A549 (cell line): ENCODE data around the gene IFTAP. TPM values are rescaled to one million over a fixed set of nuclear protein-coding genes. Genes with fewer than 3 reads are reported as not detected.

ENCODE experiments used
- ATAC-seq, 2 experiments: fragments of 200-7000 bp in 1 of 2; fragments of >200 bp in 1 of 2; cut with Nextera tagmentation in 1 of 2; cut with Tn5 transposase in 1 of 2; 3 replicates each; pipeline versions ENCODE4 v1.8.0 to v1.9.1; 2018 to 2020; ENCODE audit warnings: mild to moderate bottlenecking in 1 of 2, moderate library complexity in 1 of 2
- CTCF ChIA-PET: fragments of 300-600 bp; sonication (Branson Sonifier 250); formaldehyde crosslinking; extraction: SDS; loops from one replicate; lab custom pipeline; 2021; ENCODE audit warnings: antibody characterized with exemption, inconsistent platforms; lab: Yijun Ruan, JAX
- POLR2A ChIA-PET: fragments of 350-600 bp; formaldehyde crosslinking; extraction: SDS; loops from one replicate; lab custom pipeline; 2021; ENCODE audit warnings: antibody characterized with exemption, inconsistent platforms; lab: Yijun Ruan, JAX
- DNase-seq, 2 experiments: peaks; one replicate each; pipeline versions ENCODE4 v3.0.0 to v3.0.0-alpha.2; 2011 to 2016; ENCODE audit warnings: low read depth in 1 of 2, low spot score in 1 of 2
- FAIRE-seq: peaks from 2 replicates; lab custom pipeline; 2011; peaks lifted over from hg19 to GRCh38; lab: Jason Lieb, UNC
- H3K27ac ChIP-seq, 2 experiments: fragments of >200 bp; sonication (Bioruptor Twin); formaldehyde crosslinking; 3 replicates each; pipeline ENCODE4 v1.5.1; 2016 to 2017
- H3K4me1 ChIP-seq: fragments of >200 bp; sonication (Bioruptor Twin); formaldehyde crosslinking; 3 replicates; pipeline ENCODE4 v1.6.1; 2016
- H3K4me2 ChIP-seq: fragments of >200 bp; sonication (Bioruptor Twin); formaldehyde crosslinking; 3 replicates; pipeline ENCODE4 v1.6.1; 2016
- H3K4me3 ChIP-seq: fragments of >200 bp; sonication (Bioruptor Twin); formaldehyde crosslinking; 3 replicates; pipeline ENCODE4 v1.5.1; 2016
- H3K9me3 ChIP-seq: fragments of >200 bp; sonication (Bioruptor Twin); formaldehyde crosslinking; 3 replicates; pipeline ENCODE4 v1.6.1; 2016
- ATOH8 ChIP-seq: fragments of 250-450 bp; sonication (Bioruptor Pico); IDR thresholded peaks from 2 replicates; pipeline ENCODE4 v1.5.0; 2020; ENCODE audit warnings: low read depth, mild to moderate bottlenecking, moderate library complexity
- CHD2 ChIP-seq: fragments of 150-350 bp; IDR thresholded peaks from 2 replicates; pipeline ENCODE4 v1.6.1; 2014; ENCODE audit warnings: low read length; ENCODE audit not compliant: partially characterized antibody
- CHD4 ChIP-seq: fragments of 200-600 bp; sonication (generic); IDR thresholded peaks from 2 replicates; pipeline ENCODE4 v1.6.1; 2016; ENCODE audit warnings: antibody characterized with exemption, mild to moderate bottlenecking, borderline replicate concordance
- CTCF ChIP-seq: fragments of >200 bp; sonication (Bioruptor Twin); formaldehyde crosslinking; IDR thresholded peaks from 3 replicates; pipeline ENCODE4 v1.5.1; 2016
- E2F6 ChIP-seq: IDR thresholded peaks from 2 replicates; pipeline ENCODE4 v1.6.1; 2012; ENCODE audit warnings: low read depth, borderline replicate concordance
- FOSB ChIP-seq: fragments of 250-450 bp; sonication (Bioruptor Pico); IDR thresholded peaks from 2 replicates; pipeline ENCODE4 v1.5.0; 2020; ENCODE audit warnings: mild to moderate bottlenecking, moderate library complexity
- FOXS1 ChIP-seq: fragments of 250-450 bp; sonication (Bioruptor Pico); IDR thresholded peaks from 2 replicates; pipeline ENCODE4 v1.5.0; 2020; ENCODE audit warnings: mild to moderate bottlenecking, moderate library complexity
- HDAC2 ChIP-seq: fragments of 200-600 bp; sonication (generic); IDR thresholded peaks from 2 replicates; pipeline ENCODE4 v1.6.1; 2016
- HES2 ChIP-seq: fragments of >200 bp; sonication (Bioruptor Twin); formaldehyde crosslinking; IDR thresholded peaks from 2 replicates; pipeline ENCODE4 v1.6.1; 2016
- HMGXB4 ChIP-seq: fragments of 250-450 bp; sonication (Bioruptor Pico); IDR thresholded peaks from 2 replicates; pipeline ENCODE4 v1.5.0; 2021; ENCODE audit warnings: mild to moderate bottlenecking, moderate library complexity, borderline replicate concordance
- HOXA7 ChIP-seq: fragments of 250-450 bp; sonication (Bioruptor Pico); IDR thresholded peaks from 2 replicates; pipeline ENCODE4 v1.5.0; 2020; ENCODE audit warnings: mild to moderate bottlenecking, moderate library complexity
- JUNB ChIP-seq: fragments of >200 bp; sonication (Bioruptor Twin); formaldehyde crosslinking; IDR thresholded peaks from 2 replicates; pipeline ENCODE4 v1.6.1; 2016
- KDM1A ChIP-seq: fragments of 200-600 bp; sonication (generic); IDR thresholded peaks from 2 replicates; pipeline ENCODE4 v1.6.1; 2016; ENCODE audit warnings: low read depth, mild to moderate bottlenecking
- MAZ ChIP-seq: fragments of 150-350 bp; IDR thresholded peaks from 2 replicates; pipeline ENCODE4 v1.6.1; 2014; ENCODE audit warnings: antibody characterized with exemption, low read depth, low read length, borderline replicate concordance
- NFE2L2 ChIP-seq: fragments of 150-350 bp; conservative IDR thresholded peaks from 2 replicates; pipeline ENCODE4 v1.6.1; 2014; ENCODE audit warnings: low read length
- PHF8 ChIP-seq: fragments of 200-600 bp; sonication (generic); IDR thresholded peaks from 2 replicates; pipeline ENCODE4 v1.6.1; 2016; ENCODE audit warnings: low read depth, mild to moderate bottlenecking, antibody characterized with exemption, moderate library complexity, borderline replicate concordance
- RAD21 ChIP-seq, 2 experiments: fragments of >200 bp in 1 of 2; sonication (Bioruptor Twin) in 1 of 2; formaldehyde crosslinking in 1 of 2; IDR thresholded peaks in 1 of 2; conservative IDR thresholded peaks in 1 of 2; 2 replicates in 1 of 2; 3 replicates in 1 of 2; pipeline ENCODE4 v1.6.1; 2012 to 2018; ENCODE audit warnings: inconsistent platforms in 1 of 2
- RCOR1 ChIP-seq: fragments of 150-350 bp; IDR thresholded peaks from 2 replicates; pipeline ENCODE4 v1.6.1; 2014; ENCODE audit warnings: antibody characterized with exemption, low read length, low read depth
- SREBF2 ChIP-seq: fragments of 450-650 bp; IDR thresholded peaks from 2 replicates; pipeline ENCODE4 v1.6.1; 2014; ENCODE audit warnings: mild to moderate bottlenecking, moderate library complexity
- TFCP2L1 ChIP-seq: fragments of 250-450 bp; sonication (Bioruptor Pico); IDR thresholded peaks from 2 replicates; pipeline ENCODE4 v1.5.0; 2021; ENCODE audit warnings: mild to moderate bottlenecking
- TP53 ChIP-seq: fragments of 250-450 bp; sonication (Bioruptor Pico); IDR thresholded peaks from 2 replicates; pipeline ENCODE4 v1.5.0; 2021; ENCODE audit warnings: mild to moderate bottlenecking, moderate library complexity
- ZC3H11A ChIP-seq: fragments of 450-650 bp; IDR thresholded peaks from 2 replicates; pipeline ENCODE4 v1.6.1; 2014; ENCODE audit warnings: antibody characterized with exemption, mild to moderate bottlenecking
- ZSCAN20 ChIP-seq: fragments of 250-450 bp; sonication (Bioruptor Pico); IDR thresholded peaks from 2 replicates; pipeline ENCODE4 v1.8.0; 2022; ENCODE audit warnings: mild to moderate bottlenecking, moderate library complexity
- WGBS: methylation state at CpG from one replicate; pipeline ENCODE4 v1.1.6; 2017; ENCODE audit errors: missing lambda C conversion rate; 5-methylcytosine and 5-hydroxymethylcytosine counted together
- polyA plus RNA-seq, 4 experiments: library from polyadenylated mRNA; depleted of rRNA in 3 of 4; stranded (reverse); fragments of >200 nt; fragmentation: RNase III in 1 of 4; extraction: RNeasy Plus Mini Kit Qiagen cat#74134 plus additional on column Dnase treatment in 1 of 4; gene quantifications; 2 replicates in 3 of 4; 3 replicates in 1 of 4; pipeline ENCODE4 v1.2.3, GENCODE V29; 2011 to 2017

IFTAP gene
- polyA plus RNA-seq, 2 of the 4 experiments (the other 2 are of a cell fraction), result 34.7 to 52.4 TPM

GRCh38 chr11:36684840-36685801 is 90.8 kb downstream of the IFTAP start:
- Histone ChIP-seq H3K27ac (no peak overlapping the region), H3K4me3 (no peak overlapping the region)
- ATAC-seq, result no peak
- CTCF ChIA-PET, result interaction anchor here (0.8 to 1.3 kb wide), 3 partner anchors 13 to 62 kb away, joined by 3 to 9 read pairs (median 4); no protein-coding TSS in a partner anchor
- 17% methylated on average over 12 of the region's 12 CpGs for WGBS
- no peak for TF ChIP-seq JUNB
- TF ChIP-seq ATOH8 (CRISPR knock-in tag), result no peak
- no peak for TF ChIP-seq MAZ
- no peak for TF ChIP-seq TFCP2L1 (CRISPR knock-in tag)
- TF ChIP-seq CHD2, result no peak
- no peak for TF ChIP-seq ZC3H11A
- no peak for TF ChIP-seq HDAC2
- TF ChIP-seq NFE2L2, result no peak
- TF ChIP-seq FOXS1, result no peak
- TF ChIP-seq CTCF, result no peak
- no peak for TF ChIP-seq FOSB (CRISPR knock-in tag)
- TF ChIP-seq ZSCAN20, result no peak
- TF ChIP-seq, all 56 proteins: peak for 0
- H3K4me2 ChIP-seq, result no peak overlapping the region
- no peak for DNase-seq
- no peaks in the 10 kb centered on the region for H3K9me3 ChIP-seq
- no peak for FAIRE-seq
- POLR2A ChIA-PET, result no interaction called here
- no peaks in the 10 kb centered on the region for H3K4me1 ChIP-seq

- no peak for FAIRE-seq
- Histone ChIP-seq H3K4me1 (no peaks in the 10 kb centered on the region), H3K4me3 (no peak overlapping the region), H3K4me2 (no peak overlapping the region), H3K9me3 (no peaks in the 10 kb centered on the region), H3K27ac (no peak overlapping the region)
- ChIA-PET POLR2A (no interaction called here), CTCF (interaction anchor here (1.2 kb wide), 1 partner anchor 56 kb away, joined by 4 read pairs; no protein-coding TSS in a partner anchor)
- WGBS, result 2% methylated on average over 2 of the region's 2 CpGs
- no peak for TF ChIP-seq HOXA7 (CRISPR knock-in tag)
- no peak for TF ChIP-seq NFE2L2
- no peak for DNase-seq
- no peak for ATAC-seq
These were observed 93.8 kb downstream of the IFTAP start for GRCh38 chr11:36688132-36688531.

GRCh38 chr11:36688571-36689291 is 94.4 kb downstream of the IFTAP start:
- no peak overlapping the region for H3K4me2 ChIP-seq
- H3K27ac ChIP-seq, result no peak overlapping the region
- no peak overlapping the region for H3K4me3 ChIP-seq
- no peak for TF ChIP-seq HES2
- no peak for TF ChIP-seq SREBF2
- TF ChIP-seq E2F6, result no peak
- TF ChIP-seq RAD21 (conservative IDR thresholded peaks at IDR 0.05 in 1 of 2, IDR thresholded peaks at IDR 0.05 in 1 of 2), result no peak
- no peak for TF ChIP-seq PHF8
- TF ChIP-seq TFCP2L1 (CRISPR knock-in tag), result no peak
- no peak for TF ChIP-seq TP53
- TF ChIP-seq HMGXB4 (CRISPR knock-in tag), result no peak
- no peak for TF ChIP-seq KDM1A
- TF ChIP-seq RCOR1, result no peak
- no peak for TF ChIP-seq CHD4
- no peak for TF ChIP-seq CHD2
- TF ChIP-seq, all 56 proteins: peak for 0
- H3K9me3 ChIP-seq, result no peaks in the 10 kb centered on the region
- POLR2A ChIA-PET, result no interaction called here
- DNase-seq (no peak), FAIRE-seq (no peak), ATAC-seq (no peak)
- CTCF ChIA-PET, result interaction anchor here (0.9 to 3.2 kb wide), 3 partner anchors 14 to 125 kb away, joined by 4 to 15 read pairs (median 12); no protein-coding TSS in a partner anchor
- WGBS, result 34% methylated on average over 7 of the region's 7 CpGs
- no peaks in the 10 kb centered on the region for H3K4me1 ChIP-seq
